ENCODE results near the gene GRM8.

- TF ChIP-seq EZH2 (optimal IDR thresholded peaks at IDR 0.05; ENCODE audit: low read depth, low read length) (no peak), CTCF (IDR thresholded peaks at IDR 0.05; ENCODE audit: low read length) (no peak)
Measured at GRCh38 chr7:126723966-126724544, 528.7 kb downstream of the GRM8 start.
